HCT116 (cell line): ENCODE measurements around the gene NOL4L. TPM values are rescaled to one million over a fixed set of nuclear protein-coding genes. Genes with fewer than 3 reads are reported as not detected.

Experiments used
- ATAC-seq: fragments of 200-7000 bp; cut with Tn5 transposase; 2 replicates; pipeline ENCODE4 v1.9.1; 2020; ENCODE audit warnings: mild to moderate bottlenecking, moderate library complexity
- BruUV-seq: library from RNA; stranded (reverse); fragments of 400-500 nt; replicated peaks from 2 replicates; lab custom pipeline; 2021; lab: Mats Ljungman, UMichigan
- CTCF ChIA-PET: fragments of 300-600 bp; sonication (Branson Sonifier 250); formaldehyde crosslinking; loops from one replicate; lab custom pipeline; 2021; ENCODE audit warnings: antibody characterized with exemption; lab: Charles Lee
- POLR2A ChIA-PET: fragments of 300-600, 350-600 bp; sonication (Branson Sonifier 250); formaldehyde crosslinking; loops from one replicate; lab custom pipeline; 2021; ENCODE audit warnings: antibody characterized with exemption; lab: Charles Lee
- RAD21 ChIA-PET, 2 experiments: fragments of 300-600 bp; sonication (Branson Sonifier 250); formaldehyde crosslinking; loops; one replicate each; lab custom pipeline; 2023; ENCODE audit warnings: low total read pairs in 2 of 2; ENCODE audit not compliant: uncharacterized antibody in 2 of 2, unreplicated experiment in 2 of 2, low non-redundant PET in 1 of 2; lab: Charles Lee
- DNase-seq: peaks from one replicate; pipeline ENCODE4 v3.0.0-alpha.2; 2010; ENCODE audit warnings: low read depth, low spot score
- H2AFZ ChIP-seq: fragments of 200-600 bp; shearing (Covaris generic), sonication (generic); 2 replicates; pipeline ENCODE4 v1.6.1; 2017; ENCODE audit warnings: low read depth, mixed run types, mixed read lengths, antibody characterized with exemption, low read length; ENCODE audit not compliant: poor library complexity, severe bottlenecking
- H3K27ac ChIP-seq: 2 replicates; pipeline ENCODE4 v1.5.1; 2012; ENCODE audit warnings: low read depth, low read length
- H3K27me3 ChIP-seq: fragments of 200-600 bp; sonication (generic); 2 replicates; pipeline ENCODE4 v1.6.1; 2016; ENCODE audit warnings: mixed run types, low read length, mixed read lengths; ENCODE audit not compliant: insufficient read depth
- H3K36me3 ChIP-seq, 2 experiments: fragments of 200-500 bp in 1 of 2; fragments of 200-600 bp in 1 of 2; sonication (Bioruptor generic) in 1 of 2; sonication (generic) in 1 of 2; 2 replicates each; pipeline versions ENCODE4 v1.5.1 to v1.6.1; 2014 to 2016; ENCODE audit warnings: low read length in 2 of 2, inconsistent platforms in 1 of 2, mixed read lengths in 1 of 2, mixed run types in 1 of 2; ENCODE audit not compliant: insufficient read depth in 2 of 2, control insufficient read depth in 1 of 2
- H3K4me1 ChIP-seq, 2 experiments: fragments of 200-600 bp in 1 of 2; sonication (generic) in 1 of 2; 2 replicates each; pipeline versions ENCODE4 v1.5.1 to v1.6.1; 2012 to 2017; ENCODE audit warnings: low read length in 2 of 2, inconsistent platforms in 1 of 2, mild to moderate bottlenecking in 1 of 2, mixed read lengths in 1 of 2, mixed run types in 1 of 2, moderate library complexity in 1 of 2; ENCODE audit not compliant: insufficient read depth in 2 of 2, control insufficient read depth in 1 of 2
- H3K4me2 ChIP-seq: fragments of 200-600 bp; sonication (generic); 2 replicates; pipeline ENCODE4 v1.6.1; 2017; ENCODE audit warnings: mixed run types, low read length, mixed read lengths
- H3K4me3 ChIP-seq, 2 experiments: fragments of 200-600 bp in 1 of 2; sonication (generic) in 1 of 2; replicated peaks in 1 of 2; 2 replicates each; pipeline ENCODE4 v1.5.1; 2011 to 2016; ENCODE audit warnings: low read length in 2 of 2, control low read depth in 1 of 2, low read depth in 1 of 2, mild to moderate bottlenecking in 1 of 2, mixed read lengths in 1 of 2, mixed run types in 1 of 2
- H3K79me2 ChIP-seq: fragments of 200-600 bp; sonication (generic); 2 replicates; pipeline ENCODE4 v1.6.1; 2017; ENCODE audit warnings: mild to moderate bottlenecking, mixed run types, low read length, moderate library complexity, mixed read lengths; ENCODE audit not compliant: insufficient read depth
- H3K9ac ChIP-seq: fragments of 200-600 bp; sonication (generic); 2 replicates; pipeline ENCODE4 v1.6.1; 2016; ENCODE audit warnings: low read length, mixed read lengths
- H3K9me2 ChIP-seq: fragments of 200-600 bp; sonication (generic), shearing (Covaris generic); 2 replicates; pipeline ENCODE4 v1.6.1; 2017; ENCODE audit warnings: mixed run types, mild to moderate bottlenecking, moderate library complexity; ENCODE audit not compliant: insufficient read depth
- H3K9me3 ChIP-seq, 2 experiments: fragments of 200-500 bp in 1 of 2; fragments of 200-600 bp in 1 of 2; sonication (Bioruptor generic) in 1 of 2; sonication (generic) in 1 of 2; 2 replicates each; pipeline ENCODE4 v1.6.1; 2014 to 2017; ENCODE audit warnings: low read length in 2 of 2, mixed read lengths in 2 of 2, inconsistent platforms in 1 of 2, low read depth in 1 of 2, mild to moderate bottlenecking in 1 of 2, mixed run types in 1 of 2, moderate library complexity in 1 of 2; ENCODE audit not compliant: control insufficient read depth in 1 of 2, insufficient read depth in 1 of 2
- H4K20me1 ChIP-seq: fragments of 200-600 bp; sonication (generic), shearing (Covaris generic); 2 replicates; pipeline ENCODE4 v1.6.1; 2017; ENCODE audit warnings: mixed run types, mild to moderate bottlenecking, moderate library complexity; ENCODE audit not compliant: insufficient read depth
- CBX3 ChIP-seq: IDR thresholded peaks from 2 replicates; pipeline ENCODE4 v1.6.1; 2012; ENCODE audit warnings: low read depth
- CEBPB ChIP-seq: IDR thresholded peaks from 2 replicates; pipeline ENCODE4 v1.6.1; 2012; ENCODE audit warnings: low read depth
- ELF1 ChIP-seq: IDR thresholded peaks from 2 replicates; pipeline ENCODE4 v1.6.1; 2012; ENCODE audit warnings: low read depth, borderline replicate concordance
- EZH2 ChIP-seq: fragments of 200-600 bp; sonication (generic); IDR thresholded peaks from 2 replicates; pipeline ENCODE4 v1.6.1; 2017; ENCODE audit warnings: antibody characterized with exemption, mixed run types
- EZH2phosphoT487 ChIP-seq: fragments of 200-600 bp; IDR thresholded peaks from 2 replicates; pipeline ENCODE4 v1.6.1; 2018; ENCODE audit warnings: antibody characterized with exemption, borderline replicate concordance
- POLR2A ChIP-seq: IDR thresholded peaks from 2 replicates; pipeline ENCODE4 v1.7.0; 2011; ENCODE audit warnings: borderline replicate concordance; ENCODE audit not compliant: insufficient read depth, insufficient read length; ENCODE audit errors: extremely low read depth
- POLR2AphosphoS5 ChIP-seq: IDR thresholded peaks from 2 replicates; pipeline ENCODE4 v1.6.1; 2011; ENCODE audit warnings: mild to moderate bottlenecking, low read depth, low read length, moderate library complexity
- RAD21 ChIP-seq: IDR thresholded peaks from 2 replicates; pipeline ENCODE4 v1.6.1; 2012; ENCODE audit warnings: low read depth, mild to moderate bottlenecking
- SIN3A ChIP-seq: IDR thresholded peaks from 2 replicates; pipeline ENCODE4 v1.6.1; 2012; ENCODE audit warnings: low read depth
- SP1 ChIP-seq: IDR thresholded peaks from 2 replicates; pipeline ENCODE4 v1.6.1; 2012; ENCODE audit warnings: low read depth
- SRF ChIP-seq: IDR thresholded peaks from 2 replicates; pipeline ENCODE4 v1.6.1; 2012; ENCODE audit warnings: low read depth
- ZFX ChIP-seq: fragments of 450-650 bp; IDR thresholded peaks from 2 replicates; pipeline ENCODE4 v1.6.1; 2017
- ZNF274 ChIP-seq: fragments of 200-500 bp; sonication (Bioruptor generic); IDR thresholded peaks from 2 replicates; pipeline ENCODE4 v1.6.1; 2014; ENCODE audit warnings: mild to moderate bottlenecking, low read depth, low read length, inconsistent platforms
- intact Hi-C: fragments of 100-400 bp; cut with micrococcal nuclease; formaldehyde crosslinking; loops from 2 replicates; pipeline ENCODE4 v1.10.0; 2022
- total RNA-seq: library from RNA; stranded (reverse); gene quantifications from one replicate; pipeline ENCODE4 v1.2.1, GENCODE V29; 2021; ENCODE audit not compliant: unreplicated experiment
- TF ChIP-seq, protein P1 (sequence below): IDR thresholded peaks from 2 replicates; pipeline ENCODE4 v1.6.1; 2011; ENCODE audit warnings: mild to moderate bottlenecking, low read length, moderate library complexity; ENCODE audit not compliant: insufficient replicate concordance; ENCODE audit errors: extremely low read depth
- TF ChIP-seq, protein P2 (sequence below): IDR thresholded peaks from 2 replicates; pipeline ENCODE4 v1.6.1; 2012
- TF ChIP-seq, protein P3 (sequence below), 3 experiments: fragments of 200-600 bp in 1 of 3; sonication (generic) in 1 of 3; IDR thresholded peaks in 2 of 3; conservative IDR thresholded peaks in 1 of 3; 2 replicates each; pipeline ENCODE4 v1.5.1; 2012 to 2017; ENCODE audit warnings: low read depth in 2 of 3, low read length in 2 of 3, antibody characterized with exemption in 1 of 3, borderline replicate concordance in 1 of 3, control low read depth in 1 of 3, mild to moderate bottlenecking in 1 of 3, mixed read lengths in 1 of 3, mixed run types in 1 of 3, moderate library complexity in 1 of 3; ENCODE audit not compliant: insufficient read depth in 1 of 3
- TF ChIP-seq, protein P4 (sequence below): IDR thresholded peaks from 2 replicates; pipeline ENCODE4 v1.6.1; 2012; ENCODE audit warnings: low read depth

The NOL4L gene
- total RNA-seq, 1 experiment from 2014 or later, result 5.9 TPM

DNA sequence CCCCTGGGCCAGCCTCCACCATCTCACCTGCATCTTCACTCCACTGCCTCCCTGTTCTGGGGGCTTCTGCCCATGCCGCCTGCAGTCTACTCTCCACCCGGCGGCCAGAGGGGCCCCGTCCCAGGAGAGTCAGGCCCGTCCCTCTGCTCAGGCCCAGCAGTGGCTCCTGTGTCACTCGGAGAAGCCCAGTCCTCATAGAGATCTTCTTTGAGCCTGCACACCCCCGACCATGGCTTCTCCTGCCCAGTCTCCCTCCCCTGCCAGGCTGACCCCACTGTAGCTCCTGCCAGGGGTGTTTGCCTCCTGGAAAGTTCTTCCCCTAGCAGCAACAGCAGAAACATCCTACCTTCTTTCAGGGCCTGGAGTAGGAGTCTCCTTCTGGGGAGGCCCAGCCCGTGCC is 22.2 kb upstream of the NOL4L start (continued):
- no peak for TF ChIP-seq CEBPB

DNA sequence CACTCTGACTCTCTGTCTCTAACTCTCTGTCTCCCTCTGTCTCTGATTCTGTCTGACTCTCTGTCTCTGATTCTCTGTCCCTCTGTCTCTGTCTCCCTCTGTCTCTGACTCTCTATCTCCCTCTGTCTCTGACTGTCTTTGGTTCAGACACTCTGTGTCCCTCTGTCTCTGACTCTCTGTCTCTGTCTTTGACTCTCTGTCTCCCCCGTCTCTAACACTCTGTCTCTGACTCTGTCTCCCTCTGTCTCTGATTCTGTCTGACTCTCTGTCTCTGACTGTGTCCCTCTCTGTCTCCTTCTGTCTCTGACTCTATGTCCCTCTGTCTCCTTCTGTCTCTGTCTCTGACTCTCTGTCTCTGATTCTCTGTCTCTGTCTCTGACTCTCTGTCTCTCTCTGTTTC is 21.7 kb upstream of the NOL4L start:
- CTCF ChIA-PET, result no interaction called here
- no peaks in the 10 kb centered on the region for H3K27me3 ChIP-seq
- intact Hi-C loops, result no loop called here

More for the DNA sequence above, 21.7 kb upstream of the NOL4L start:
- no peaks in the 10 kb centered on the region for H3K9me2 ChIP-seq
- TF ChIP-seq, protein P1, sequence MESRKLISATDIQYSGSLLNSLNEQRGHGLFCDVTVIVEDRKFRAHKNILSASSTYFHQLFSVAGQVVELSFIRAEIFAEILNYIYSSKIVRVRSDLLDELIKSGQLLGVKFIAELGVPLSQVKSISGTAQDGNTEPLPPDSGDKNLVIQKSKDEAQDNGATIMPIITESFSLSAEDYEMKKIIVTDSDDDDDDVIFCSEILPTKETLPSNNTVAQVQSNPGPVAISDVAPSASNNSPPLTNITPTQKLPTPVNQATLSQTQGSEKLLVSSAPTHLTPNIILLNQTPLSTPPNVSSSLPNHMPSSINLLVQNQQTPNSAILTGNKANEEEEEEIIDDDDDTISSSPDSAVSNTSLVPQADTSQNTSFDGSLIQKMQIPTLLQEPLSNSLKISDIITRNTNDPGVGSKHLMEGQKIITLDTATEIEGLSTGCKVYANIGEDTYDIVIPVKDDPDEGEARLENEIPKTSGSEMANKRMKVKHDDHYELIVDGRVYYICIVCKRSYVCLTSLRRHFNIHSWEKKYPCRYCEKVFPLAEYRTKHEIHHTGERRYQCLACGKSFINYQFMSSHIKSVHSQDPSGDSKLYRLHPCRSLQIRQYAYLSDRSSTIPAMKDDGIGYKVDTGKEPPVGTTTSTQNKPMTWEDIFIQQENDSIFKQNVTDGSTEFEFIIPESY, result no peak
- no peak for TF ChIP-seq CEBPB
- no peak for TF ChIP-seq ZNF274
- no peak for TF ChIP-seq RAD21
- TF ChIP-seq EZH2, result no peak
- TF ChIP-seq, protein P2, sequence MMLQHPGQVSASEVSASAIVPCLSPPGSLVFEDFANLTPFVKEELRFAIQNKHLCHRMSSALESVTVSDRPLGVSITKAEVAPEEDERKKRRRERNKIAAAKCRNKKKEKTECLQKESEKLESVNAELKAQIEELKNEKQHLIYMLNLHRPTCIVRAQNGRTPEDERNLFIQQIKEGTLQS, result no peak
- no peak for TF ChIP-seq POLR2A
- TF ChIP-seq SIN3A, result no peak
- TF ChIP-seq, protein P3, sequence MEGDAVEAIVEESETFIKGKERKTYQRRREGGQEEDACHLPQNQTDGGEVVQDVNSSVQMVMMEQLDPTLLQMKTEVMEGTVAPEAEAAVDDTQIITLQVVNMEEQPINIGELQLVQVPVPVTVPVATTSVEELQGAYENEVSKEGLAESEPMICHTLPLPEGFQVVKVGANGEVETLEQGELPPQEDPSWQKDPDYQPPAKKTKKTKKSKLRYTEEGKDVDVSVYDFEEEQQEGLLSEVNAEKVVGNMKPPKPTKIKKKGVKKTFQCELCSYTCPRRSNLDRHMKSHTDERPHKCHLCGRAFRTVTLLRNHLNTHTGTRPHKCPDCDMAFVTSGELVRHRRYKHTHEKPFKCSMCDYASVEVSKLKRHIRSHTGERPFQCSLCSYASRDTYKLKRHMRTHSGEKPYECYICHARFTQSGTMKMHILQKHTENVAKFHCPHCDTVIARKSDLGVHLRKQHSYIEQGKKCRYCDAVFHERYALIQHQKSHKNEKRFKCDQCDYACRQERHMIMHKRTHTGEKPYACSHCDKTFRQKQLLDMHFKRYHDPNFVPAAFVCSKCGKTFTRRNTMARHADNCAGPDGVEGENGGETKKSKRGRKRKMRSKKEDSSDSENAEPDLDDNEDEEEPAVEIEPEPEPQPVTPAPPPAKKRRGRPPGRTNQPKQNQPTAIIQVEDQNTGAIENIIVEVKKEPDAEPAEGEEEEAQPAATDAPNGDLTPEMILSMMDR (IDR thresholded peaks at IDR 0.05 in 2 of 3, conservative IDR thresholded peaks at IDR 0.05 in 1 of 3; ENCODE audit: borderline replicate concordance in 1 of 3, insufficient read depth in 1 of 3, low read depth in 2 of 3, low read length in 2 of 3), result no peak
- TF ChIP-seq SRF, result no peak
- no peak for TF ChIP-seq ZFX
- TF ChIP-seq, protein P4, sequence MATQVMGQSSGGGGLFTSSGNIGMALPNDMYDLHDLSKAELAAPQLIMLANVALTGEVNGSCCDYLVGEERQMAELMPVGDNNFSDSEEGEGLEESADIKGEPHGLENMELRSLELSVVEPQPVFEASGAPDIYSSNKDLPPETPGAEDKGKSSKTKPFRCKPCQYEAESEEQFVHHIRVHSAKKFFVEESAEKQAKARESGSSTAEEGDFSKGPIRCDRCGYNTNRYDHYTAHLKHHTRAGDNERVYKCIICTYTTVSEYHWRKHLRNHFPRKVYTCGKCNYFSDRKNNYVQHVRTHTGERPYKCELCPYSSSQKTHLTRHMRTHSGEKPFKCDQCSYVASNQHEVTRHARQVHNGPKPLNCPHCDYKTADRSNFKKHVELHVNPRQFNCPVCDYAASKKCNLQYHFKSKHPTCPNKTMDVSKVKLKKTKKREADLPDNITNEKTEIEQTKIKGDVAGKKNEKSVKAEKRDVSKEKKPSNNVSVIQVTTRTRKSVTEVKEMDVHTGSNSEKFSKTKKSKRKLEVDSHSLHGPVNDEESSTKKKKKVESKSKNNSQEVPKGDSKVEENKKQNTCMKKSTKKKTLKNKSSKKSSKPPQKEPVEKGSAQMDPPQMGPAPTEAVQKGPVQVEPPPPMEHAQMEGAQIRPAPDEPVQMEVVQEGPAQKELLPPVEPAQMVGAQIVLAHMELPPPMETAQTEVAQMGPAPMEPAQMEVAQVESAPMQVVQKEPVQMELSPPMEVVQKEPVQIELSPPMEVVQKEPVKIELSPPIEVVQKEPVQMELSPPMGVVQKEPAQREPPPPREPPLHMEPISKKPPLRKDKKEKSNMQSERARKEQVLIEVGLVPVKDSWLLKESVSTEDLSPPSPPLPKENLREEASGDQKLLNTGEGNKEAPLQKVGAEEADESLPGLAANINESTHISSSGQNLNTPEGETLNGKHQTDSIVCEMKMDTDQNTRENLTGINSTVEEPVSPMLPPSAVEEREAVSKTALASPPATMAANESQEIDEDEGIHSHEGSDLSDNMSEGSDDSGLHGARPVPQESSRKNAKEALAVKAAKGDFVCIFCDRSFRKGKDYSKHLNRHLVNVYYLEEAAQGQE, result no peak
- TF ChIP-seq CBX3, result no peak
- TF ChIP-seq EZH2phosphoT487, result no peak
- TF ChIP-seq SP1, result no peak
- no peak for TF ChIP-seq POLR2AphosphoS5
- no peak for TF ChIP-seq ELF1
- no peak overlapping the region for H2AFZ ChIP-seq
- no peak for ATAC-seq
- no peak overlapping the region for H3K4me2 ChIP-seq
- BruUV-seq, result no TSS peak
- 0 out of 4 replicates have a peak, but pooled peaks cover 0 to 4% of the 10 kb centered on the region in 2 experiments for H3K4me1 ChIP-seq
- DNase-seq, result no peak
- H3K79me2 ChIP-seq, result no peaks in the 10 kb centered on the region
- no peaks in the 10 kb centered on the region for H3K36me3 ChIP-seq
- no peaks in the 10 kb centered on the region for H4K20me1 ChIP-seq
- ChIA-PET POLR2A (no interaction called here), RAD21 (no interaction called here)
- no peaks in the 10 kb centered on the region for H3K9me3 ChIP-seq
- H3K27ac ChIP-seq, result no peak overlapping the region
- no peak overlapping the region for H3K4me3 ChIP-seq
- H3K9ac ChIP-seq, result no peak overlapping the region
